GM21528 (cell line): ENCODE results near the gene RIMBP2.

Source experiments
- ATAC-seq: cut with Tn5 transposase; IDR thresholded peaks from one replicate; pipeline ENCODE4 v1.9.1; 2021; ENCODE audit warnings: mild to moderate bottlenecking, moderate library complexity; ENCODE audit not compliant: unreplicated experiment, low FRiP score

RIMBP2 gene

GRCh38 chr12:130522244-130522834 is 193.8 kb downstream of the RIMBP2 start:
- ATAC-seq = no peak

- no peak for ATAC-seq
These were observed 194.5 kb downstream of the RIMBP2 start for GRCh38 chr12:130521375-130522124.

GRCh38 chr12:130520784-130521183 is 195.3 kb downstream of the RIMBP2 start:
- ATAC-seq = no peak

- no peak for ATAC-seq
These were observed 198.5 kb downstream of the RIMBP2 start for GRCh38 chr12:130517588-130517987.

- no peak for ATAC-seq
These were observed 201.9 kb downstream of the RIMBP2 start for GRCh38 chr12:130514149-130514551.

DNA sequence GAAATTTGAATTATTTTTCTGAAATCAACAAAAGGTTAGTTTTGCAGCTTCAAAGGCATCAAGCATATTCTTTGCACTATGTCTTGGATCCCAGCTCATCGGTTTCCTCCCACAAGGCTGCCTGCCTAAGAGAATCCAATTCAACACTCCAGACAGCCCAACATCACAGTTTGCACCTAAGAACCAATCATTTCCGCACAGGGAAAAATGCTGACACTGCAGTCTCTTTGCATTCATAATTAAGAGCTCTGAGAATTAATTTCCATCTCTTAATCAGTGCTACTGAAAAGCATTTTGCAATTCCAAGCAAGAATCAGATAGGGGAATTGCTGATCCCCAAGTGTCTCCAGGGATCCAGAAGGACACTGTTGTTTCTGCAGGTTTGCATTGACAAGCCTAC is 202.5 kb downstream of the RIMBP2 start:
- no peak for ATAC-seq

DNA sequence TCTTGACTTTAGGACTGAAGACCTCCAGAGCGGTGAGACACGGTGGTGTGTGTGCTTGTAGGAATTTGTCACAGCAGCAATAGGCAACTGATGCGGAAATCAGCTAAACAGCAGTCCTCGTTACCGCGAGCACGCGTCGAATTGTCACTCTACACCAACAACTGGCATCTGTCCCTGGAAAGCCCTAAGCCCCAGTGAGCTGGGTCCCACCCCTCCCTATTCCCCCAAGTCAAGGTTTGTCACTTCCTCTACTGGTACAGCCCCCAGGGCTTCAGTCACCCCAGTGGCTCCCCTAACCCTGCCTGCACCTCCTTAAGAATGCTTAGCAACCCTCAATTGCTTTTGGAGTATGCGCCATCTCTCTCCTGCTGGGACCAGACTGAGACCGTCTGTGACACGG is 204.8 kb downstream of the RIMBP2 start:
- ATAC-seq = no peak

GRCh38 chr12:130509454-130509853 is 206.6 kb downstream of the RIMBP2 start:
- no peak for ATAC-seq

GRCh38 chr12:130508847-130509246 is 207.3 kb downstream of the RIMBP2 start:
- no peak for ATAC-seq

DNA sequence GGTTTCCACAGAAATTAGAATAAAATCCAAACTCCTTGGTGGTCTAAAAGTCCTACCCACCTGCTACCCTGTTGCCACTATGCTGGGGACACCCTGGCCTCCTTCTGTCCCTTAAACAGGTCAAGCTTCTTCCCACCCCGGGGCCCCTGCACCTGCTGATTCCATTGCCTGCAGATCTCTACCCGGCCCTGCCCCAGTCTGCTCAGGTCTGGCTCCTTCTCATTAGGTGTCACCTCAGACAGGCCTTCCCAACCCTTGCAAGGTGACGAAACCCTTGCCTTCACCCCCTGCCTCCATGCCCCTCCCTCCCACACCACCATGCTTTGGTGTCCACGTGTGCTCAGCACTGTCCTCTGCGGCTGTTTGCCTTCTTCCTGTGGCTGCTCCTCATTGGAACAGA is 207.8 kb downstream of the RIMBP2 start:
- ATAC-seq = no peak

DNA sequence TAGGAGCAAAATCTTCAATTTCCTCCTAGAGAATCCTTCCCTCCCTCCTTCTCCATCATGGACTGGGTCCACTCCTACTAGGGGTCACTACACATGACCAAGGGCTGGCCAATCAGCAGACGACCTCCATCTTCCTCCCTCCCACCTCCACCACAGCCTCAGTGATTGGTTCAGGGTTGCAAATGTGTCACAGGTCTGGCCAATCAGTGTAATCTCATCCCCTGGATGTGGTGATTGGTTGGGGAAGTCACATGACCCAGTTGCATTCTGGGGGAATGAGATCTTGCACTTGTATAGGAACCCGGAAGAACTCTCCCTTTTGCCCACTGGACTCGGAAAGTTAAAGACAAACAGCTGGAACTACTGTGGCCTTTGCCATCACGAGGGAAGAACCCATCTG is 209.3 kb downstream of the RIMBP2 start:
- no peak for ATAC-seq

DNA sequence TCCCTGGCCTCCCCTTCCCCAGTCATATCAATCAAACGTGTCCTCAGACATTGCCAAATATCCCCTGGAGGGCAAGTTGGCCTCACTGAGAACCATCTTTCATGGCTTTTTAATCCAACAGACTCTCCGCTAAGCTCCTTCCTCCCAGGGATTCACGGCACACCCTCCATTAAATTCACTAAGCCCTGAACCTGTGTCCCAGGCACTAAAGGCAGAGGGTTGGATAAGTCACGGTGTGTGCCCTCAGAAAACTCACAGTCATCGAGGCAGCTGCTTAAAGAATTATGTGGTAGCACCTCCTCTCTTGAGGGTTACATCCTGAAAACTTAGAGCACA is 211.3 kb downstream of the RIMBP2 start:
- no peak for ATAC-seq

DNA sequence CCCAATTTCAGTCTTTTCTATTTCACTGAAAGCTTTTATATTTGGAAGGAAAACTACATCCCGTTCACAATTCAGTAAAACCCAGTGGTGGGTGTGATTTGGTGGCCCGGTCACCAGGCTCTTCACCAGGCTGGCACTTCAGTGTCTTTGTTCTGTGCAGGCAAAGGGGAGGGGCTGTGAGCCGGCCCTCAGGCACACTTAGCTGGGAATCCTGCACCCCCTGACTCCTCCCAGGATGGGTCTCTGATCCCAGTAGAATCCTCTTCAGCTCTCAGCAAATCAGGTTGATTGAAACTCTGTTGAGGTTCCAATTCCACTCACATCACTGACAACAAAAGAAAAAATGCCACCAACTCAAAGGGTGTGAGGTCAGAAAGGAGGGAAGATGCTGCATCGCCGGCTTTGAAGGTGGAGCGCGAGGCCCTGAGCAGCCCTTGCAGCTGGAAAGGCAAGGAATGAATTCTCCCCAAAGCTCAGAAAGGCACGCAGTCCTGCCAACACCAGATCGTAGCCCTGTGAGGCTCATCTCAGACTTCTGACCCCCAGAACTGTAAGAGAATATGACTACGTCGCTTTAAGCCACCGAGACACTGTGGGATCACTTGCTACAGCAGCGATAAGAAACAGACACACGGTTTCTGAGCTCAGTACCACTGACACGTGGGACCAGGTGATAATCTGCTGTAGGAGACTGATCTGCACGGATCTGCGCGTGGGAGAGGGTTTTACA is 211.8 kb downstream of the RIMBP2 start:
- ATAC-seq = no peak

DNA sequence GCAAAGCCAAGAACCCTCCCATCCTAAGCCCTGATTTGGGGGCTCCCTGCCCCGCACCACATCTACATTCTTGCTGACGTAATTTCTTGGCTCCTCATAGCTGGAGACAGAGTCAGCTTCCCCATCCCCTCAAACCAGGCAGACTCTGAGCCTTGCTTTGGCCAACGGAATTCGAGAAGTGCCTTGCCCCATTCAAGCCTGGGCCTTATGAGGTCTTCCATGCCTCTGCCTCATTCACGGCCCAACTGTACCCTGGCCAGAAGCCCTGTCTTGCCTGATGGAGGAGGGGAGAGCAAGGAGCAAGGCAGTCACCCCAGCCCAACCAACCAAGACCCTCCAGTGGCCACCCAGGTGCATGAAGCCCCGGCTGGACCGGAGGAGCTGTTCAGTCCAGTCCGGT is 214.3 kb downstream of the RIMBP2 start:
- ATAC-seq = no peak

- no peak for ATAC-seq
These were observed 215.2 kb downstream of the RIMBP2 start for GRCh38 chr12:130500835-130501330.

GRCh38 chr12:130499474-130499873 is 216.6 kb downstream of the RIMBP2 start:
- no peak for ATAC-seq

- ATAC-seq = no peak
These were observed 217.3 kb downstream of the RIMBP2 start for GRCh38 chr12:130498589-130499385.

- ATAC-seq = no peak
These were observed 218.1 kb downstream of the RIMBP2 start for GRCh38 chr12:130497991-130498390.

DNA sequence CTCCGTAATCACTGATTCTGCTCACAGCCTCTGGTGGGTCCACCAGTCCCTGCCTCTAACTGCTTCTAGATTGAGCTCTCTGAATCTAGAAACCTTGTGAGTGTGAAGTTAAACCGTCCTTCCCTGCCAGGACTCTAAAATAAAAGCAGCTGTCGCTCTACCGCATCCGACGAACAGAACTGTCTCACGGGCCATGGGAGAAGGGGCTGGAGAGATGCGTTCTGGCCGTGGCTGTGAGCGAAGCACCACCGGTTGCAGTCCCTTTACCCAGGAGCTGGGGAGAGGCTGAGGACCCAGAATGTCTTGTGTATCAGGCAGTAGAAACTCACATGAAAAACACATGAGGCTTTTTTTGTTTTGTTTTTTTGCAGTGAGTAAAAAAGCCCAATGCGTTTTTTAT is 218.8 kb downstream of the RIMBP2 start:
- no peak for ATAC-seq

DNA sequence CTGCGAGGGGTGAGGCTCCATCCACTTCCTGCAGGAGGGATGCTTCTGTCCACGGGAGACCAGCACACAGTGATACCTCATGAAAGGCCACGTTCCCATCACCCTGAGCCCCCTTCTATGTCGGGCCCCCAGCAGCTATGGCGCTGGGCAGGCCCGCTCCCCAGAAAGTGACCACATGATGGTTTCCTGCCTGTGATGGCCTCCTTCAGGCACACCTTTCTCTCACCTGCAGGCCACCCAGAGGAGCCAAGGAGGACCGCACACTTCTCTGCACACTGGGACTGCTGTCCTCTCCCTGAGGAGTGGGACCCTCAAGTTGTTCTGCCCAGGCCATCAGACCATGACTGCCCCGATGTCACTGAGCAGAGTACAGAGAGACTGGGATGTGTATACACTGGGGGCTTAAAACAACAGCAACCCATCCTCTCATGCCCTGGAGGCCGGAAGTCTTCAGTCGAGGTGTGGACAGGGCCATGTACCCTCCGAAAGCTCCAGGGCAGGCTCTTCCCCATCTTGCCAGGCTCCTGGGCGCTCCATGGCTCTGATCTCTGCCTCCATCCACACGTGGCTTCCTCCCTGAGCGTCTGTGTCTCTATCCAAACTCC is 219.5 kb downstream of the RIMBP2 start:
- ATAC-seq = no peak
